Measurements from ENCODE around the gene FHIT.

Gene FHIT

DNA sequence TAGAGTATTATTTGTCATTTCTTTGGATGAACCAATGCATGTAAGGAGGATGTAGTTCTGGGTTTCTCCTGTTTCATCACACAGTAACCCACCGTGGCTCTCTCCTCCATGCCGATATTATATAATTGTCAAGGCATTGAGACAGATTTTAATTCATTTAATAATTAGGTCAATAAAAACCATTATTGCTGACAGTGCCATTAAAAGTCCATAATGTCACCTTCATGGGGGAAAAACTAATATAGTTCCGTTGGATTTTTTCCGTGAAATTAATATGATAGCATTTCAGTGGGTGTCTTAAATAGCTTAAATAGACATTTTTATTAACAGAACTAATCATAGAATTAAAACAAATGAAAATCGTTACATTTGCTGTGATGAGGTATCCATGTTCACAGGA, 1453.7 kb downstream of the FHIT start:
- TF ChIP-seq POLR2AphosphoS5 (IDR thresholded peaks at IDR 0.05; ENCODE audit: low read depth, low read length) (no peak), FOXP2 (optimal IDR thresholded peaks at IDR 0.05; ENCODE audit: borderline replicate concordance, extremely low read depth, extremely low read length, insufficient read depth) (no peak), TAF1 (IDR thresholded peaks at IDR 0.05; ENCODE audit: borderline replicate concordance, insufficient read depth, low read length) (no peak)
- TF ChIP-seq, protein P1, sequence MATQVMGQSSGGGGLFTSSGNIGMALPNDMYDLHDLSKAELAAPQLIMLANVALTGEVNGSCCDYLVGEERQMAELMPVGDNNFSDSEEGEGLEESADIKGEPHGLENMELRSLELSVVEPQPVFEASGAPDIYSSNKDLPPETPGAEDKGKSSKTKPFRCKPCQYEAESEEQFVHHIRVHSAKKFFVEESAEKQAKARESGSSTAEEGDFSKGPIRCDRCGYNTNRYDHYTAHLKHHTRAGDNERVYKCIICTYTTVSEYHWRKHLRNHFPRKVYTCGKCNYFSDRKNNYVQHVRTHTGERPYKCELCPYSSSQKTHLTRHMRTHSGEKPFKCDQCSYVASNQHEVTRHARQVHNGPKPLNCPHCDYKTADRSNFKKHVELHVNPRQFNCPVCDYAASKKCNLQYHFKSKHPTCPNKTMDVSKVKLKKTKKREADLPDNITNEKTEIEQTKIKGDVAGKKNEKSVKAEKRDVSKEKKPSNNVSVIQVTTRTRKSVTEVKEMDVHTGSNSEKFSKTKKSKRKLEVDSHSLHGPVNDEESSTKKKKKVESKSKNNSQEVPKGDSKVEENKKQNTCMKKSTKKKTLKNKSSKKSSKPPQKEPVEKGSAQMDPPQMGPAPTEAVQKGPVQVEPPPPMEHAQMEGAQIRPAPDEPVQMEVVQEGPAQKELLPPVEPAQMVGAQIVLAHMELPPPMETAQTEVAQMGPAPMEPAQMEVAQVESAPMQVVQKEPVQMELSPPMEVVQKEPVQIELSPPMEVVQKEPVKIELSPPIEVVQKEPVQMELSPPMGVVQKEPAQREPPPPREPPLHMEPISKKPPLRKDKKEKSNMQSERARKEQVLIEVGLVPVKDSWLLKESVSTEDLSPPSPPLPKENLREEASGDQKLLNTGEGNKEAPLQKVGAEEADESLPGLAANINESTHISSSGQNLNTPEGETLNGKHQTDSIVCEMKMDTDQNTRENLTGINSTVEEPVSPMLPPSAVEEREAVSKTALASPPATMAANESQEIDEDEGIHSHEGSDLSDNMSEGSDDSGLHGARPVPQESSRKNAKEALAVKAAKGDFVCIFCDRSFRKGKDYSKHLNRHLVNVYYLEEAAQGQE (IDR thresholded peaks at IDR 0.05; ENCODE audit: insufficient read depth in 1 of 2, low read depth in 2 of 2, low read length in 2 of 2), result no peak

DNA sequence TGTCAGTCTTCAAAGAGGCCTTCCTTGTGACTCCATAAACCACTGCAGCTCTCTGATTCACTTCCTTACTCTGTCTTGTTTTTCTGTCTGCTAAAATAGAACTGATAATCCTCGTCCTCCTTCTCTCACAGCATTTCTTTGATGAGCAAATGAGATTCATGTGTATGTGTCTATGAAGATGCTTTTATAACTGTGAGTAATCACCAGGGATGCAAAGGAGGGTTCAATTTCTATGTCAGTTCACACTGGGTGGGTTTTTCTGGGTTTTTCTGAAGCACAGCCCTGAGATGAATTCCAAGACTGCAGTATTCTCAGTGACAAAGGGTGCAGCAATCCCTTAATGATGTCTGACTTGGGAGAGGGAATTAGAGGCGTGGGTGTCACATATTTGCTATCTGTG, 1454.8 kb downstream of the FHIT start:
- TF ChIP-seq TAF1 (IDR thresholded peaks at IDR 0.05; ENCODE audit: borderline replicate concordance, insufficient read depth, low read length) (no peak), FOXP2 (optimal IDR thresholded peaks at IDR 0.05; ENCODE audit: borderline replicate concordance, extremely low read depth, extremely low read length, insufficient read depth) (no peak), SIN3A (IDR thresholded peaks at IDR 0.05; ENCODE audit: borderline replicate concordance, insufficient read depth, low read length) (no peak), POLR2AphosphoS5 (IDR thresholded peaks at IDR 0.05; ENCODE audit: low read depth, low read length) (no peak)
- TF ChIP-seq, protein P1 (IDR thresholded peaks at IDR 0.05; ENCODE audit: insufficient read depth in 1 of 2, low read depth in 2 of 2, low read length in 2 of 2), result no peak

DNA sequence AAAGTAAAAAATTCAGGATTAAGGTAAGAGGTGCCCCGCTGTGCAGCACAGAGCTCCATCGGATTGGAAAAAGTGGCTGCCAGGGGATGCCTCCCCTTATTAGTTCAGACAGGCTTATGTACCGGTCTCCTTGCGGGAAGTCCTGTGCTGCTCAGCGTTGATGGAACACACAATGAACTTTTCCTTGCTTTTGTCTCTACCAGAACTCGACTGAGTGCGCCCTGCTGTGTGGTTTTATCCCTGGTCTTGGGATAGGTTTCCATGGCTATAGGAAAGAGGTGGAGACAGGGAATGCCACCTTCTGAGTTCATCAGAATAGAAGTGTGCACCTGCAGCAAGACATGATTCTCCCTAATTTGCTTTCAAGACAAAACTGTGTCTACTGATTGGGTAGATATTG, 1455.5 kb downstream of the FHIT start:
- TF ChIP-seq POLR2AphosphoS5 (IDR thresholded peaks at IDR 0.05; ENCODE audit: low read depth, low read length) (no peak), SIN3A (IDR thresholded peaks at IDR 0.05; ENCODE audit: borderline replicate concordance, insufficient read depth, low read length) (no peak), FOXP2 (optimal IDR thresholded peaks at IDR 0.05; ENCODE audit: borderline replicate concordance, extremely low read depth, extremely low read length, insufficient read depth) (no peak), TAF1 (IDR thresholded peaks at IDR 0.05; ENCODE audit: borderline replicate concordance, insufficient read depth, low read length) (no peak)
- TF ChIP-seq, protein P1 (IDR thresholded peaks at IDR 0.05; ENCODE audit: insufficient read depth in 1 of 2, low read depth in 2 of 2, low read length in 2 of 2), result no peak

DNA sequence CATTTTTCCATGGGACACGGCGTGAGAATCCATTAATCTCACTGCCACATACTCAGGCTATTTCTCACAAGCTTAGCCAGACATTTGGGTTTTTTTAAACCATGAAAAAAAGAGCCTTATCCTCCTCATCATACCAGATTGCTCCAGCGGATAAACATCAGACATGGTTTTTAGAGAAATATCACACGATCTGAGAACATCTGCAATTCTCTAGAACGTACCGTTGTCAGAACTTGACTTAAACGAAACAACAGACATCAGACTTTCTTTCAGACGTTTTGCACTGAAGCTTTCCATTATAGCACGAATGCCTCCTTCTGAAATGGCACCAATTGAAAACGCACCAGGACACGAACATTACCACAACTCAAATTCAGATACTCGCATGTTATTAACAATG, 1457.3 kb downstream of the FHIT start:
- no peak for TF ChIP-seq POLR2AphosphoS5 (IDR thresholded peaks at IDR 0.05; ENCODE audit: low read depth, low read length)
- no peak for TF ChIP-seq FOXP2 (optimal IDR thresholded peaks at IDR 0.05; ENCODE audit: borderline replicate concordance, extremely low read depth, extremely low read length, insufficient read depth)
- no peak for TF ChIP-seq SIN3A (IDR thresholded peaks at IDR 0.05; ENCODE audit: borderline replicate concordance, insufficient read depth, low read length)
- TF ChIP-seq TAF1 (IDR thresholded peaks at IDR 0.05; ENCODE audit: borderline replicate concordance, insufficient read depth, low read length), result no peak
- TF ChIP-seq, protein P1 (IDR thresholded peaks at IDR 0.05; ENCODE audit: insufficient read depth in 1 of 2, low read depth in 2 of 2, low read length in 2 of 2), result no peak

DNA sequence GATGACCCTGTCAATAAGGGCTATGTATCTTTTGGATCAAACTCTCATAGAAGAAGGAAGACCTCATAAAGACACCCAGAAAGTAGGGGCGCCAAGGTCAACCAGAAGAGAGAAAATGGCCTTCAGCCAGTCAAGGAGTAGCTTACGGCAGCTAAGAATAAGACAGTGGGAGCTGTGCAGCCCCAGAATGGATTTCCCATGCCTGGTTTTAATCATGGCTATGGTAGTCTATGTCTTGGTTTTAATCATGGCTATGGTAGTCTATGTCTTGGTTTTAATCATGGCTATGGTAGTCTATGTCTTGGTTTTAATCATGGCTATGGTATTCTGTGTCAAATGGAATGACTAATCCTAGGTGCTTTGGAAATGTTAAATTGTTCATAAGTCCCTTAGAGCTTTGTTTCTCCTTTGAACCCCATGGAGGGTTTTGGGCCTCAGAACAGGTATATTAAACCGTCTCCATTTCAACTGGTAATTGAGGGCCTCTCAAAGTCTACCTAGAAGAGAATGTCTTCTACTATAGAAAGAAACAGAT, 1459.4 kb downstream of the FHIT start:
- TF ChIP-seq FOXP2 (optimal IDR thresholded peaks at IDR 0.05; ENCODE audit: borderline replicate concordance, extremely low read depth, extremely low read length, insufficient read depth) (no peak), TAF1 (IDR thresholded peaks at IDR 0.05; ENCODE audit: borderline replicate concordance, insufficient read depth, low read length) (no peak), SIN3A (IDR thresholded peaks at IDR 0.05; ENCODE audit: borderline replicate concordance, insufficient read depth, low read length) (no peak), POLR2AphosphoS5 (IDR thresholded peaks at IDR 0.05; ENCODE audit: low read depth, low read length) (no peak)
- TF ChIP-seq, protein P1 (IDR thresholded peaks at IDR 0.05; ENCODE audit: insufficient read depth in 1 of 2, low read depth in 2 of 2, low read length in 2 of 2), result no peak
